Common myeloid progenitor, CD34-positive (primary cell): ENCODE results near the gene VAV3.
"Not testable (repeated sequence)": the region's sequence is repeated elsewhere in the genome, so short reads cannot be mapped to it uniquely, and the experiment has no call there.

Experiments
- CTCF ChIA-PET: fragments of 350-600 bp; sonication (Branson Sonifier 250); formaldehyde crosslinking; loops from one replicate; lab custom pipeline; 2021; ENCODE audit warnings: antibody characterized with exemption; lab: Charles Lee
- POLR2A ChIA-PET: fragments of 350-600 bp; sonication (Branson Sonifier 250); formaldehyde crosslinking; loops from one replicate; lab custom pipeline; 2021; ENCODE audit warnings: antibody characterized with exemption; lab: Charles Lee
- DNase-seq, 3 donors: peaks; one replicate each; pipeline versions ENCODE4 v3.0.0 to v3.0.0-alpha.2; 2013
- H3K27ac ChIP-seq, 2 experiments: 1 replicate in 1 of 2; 2 replicates in 1 of 2; pipeline ENCODE4 v1.7.0; 2013; ENCODE audit warnings: inconsistent platforms in 2 of 2, low read length in 2 of 2, mild to moderate bottlenecking in 2 of 2, low read depth in 1 of 2, moderate library complexity in 1 of 2; ENCODE audit not compliant: severe bottlenecking in 2 of 2, insufficient read depth in 1 of 2, poor library complexity in 1 of 2
- H3K27me3 ChIP-seq, 5 experiments: replicated peaks in 2 of 5; 1 replicate in 3 of 5; 2 replicates in 2 of 5; pipeline versions ENCODE4 v1.6.1 to v1.7.0; 2013; ENCODE audit warnings: low read length in 4 of 5, mild to moderate bottlenecking in 2 of 5, moderate library complexity in 2 of 5, inconsistent platforms in 1 of 5; ENCODE audit not compliant: insufficient read depth in 5 of 5, control insufficient read depth in 4 of 5
- H3K36me3 ChIP-seq, 4 experiments: 1 replicate in 2 of 4; 2 replicates in 2 of 4; pipeline versions ENCODE4 v1.6.1 to v1.7.0; 2013; ENCODE audit warnings: low read length in 3 of 4, control low read depth in 1 of 4, mild to moderate bottlenecking in 1 of 4; ENCODE audit not compliant: control insufficient read depth in 4 of 4, insufficient read depth in 4 of 4
- H3K4me1 ChIP-seq, 4 experiments: 1 replicate in 3 of 4; 2 replicates in 1 of 4; pipeline versions ENCODE4 v1.6.1 to v1.7.1; 2013; ENCODE audit warnings: low read length in 3 of 4, mild to moderate bottlenecking in 3 of 4, control low read depth in 1 of 4, inconsistent platforms in 1 of 4, moderate library complexity in 1 of 4; ENCODE audit not compliant: control insufficient read depth in 4 of 4, insufficient read depth in 4 of 4; ENCODE audit errors: control extremely low read depth in 1 of 4
- H3K4me3 ChIP-seq, 7 experiments: 1 replicate in 4 of 7; 2 replicates in 3 of 7; pipeline versions ENCODE4 v1.5.1 to v1.7.0; 2013; ENCODE audit warnings: mild to moderate bottlenecking in 7 of 7, low read length in 6 of 7, moderate library complexity in 6 of 7, inconsistent platforms in 2 of 7, low read depth in 2 of 7, control low read depth in 1 of 7; ENCODE audit not compliant: insufficient read depth in 4 of 7, control insufficient read depth in 1 of 7; ENCODE audit errors: extremely low read depth in 1 of 7
- H3K9me3 ChIP-seq, 5 experiments: 1 replicate in 4 of 5; 2 replicates in 1 of 5; pipeline versions ENCODE4 v1.6.1 to v1.7.1; 2013; ENCODE audit warnings: low read length in 4 of 5, mild to moderate bottlenecking in 2 of 5, inconsistent platforms in 1 of 5, low read depth in 1 of 5, moderate library complexity in 1 of 5; ENCODE audit not compliant: control insufficient read depth in 4 of 5, insufficient read depth in 2 of 5; ENCODE audit errors: control extremely low read depth in 1 of 5
- WGBS: methylation state at CpG from one replicate; pipeline ENCODE4 v1.1.5; 2013; ENCODE audit not compliant: insufficient coverage; 5-methylcytosine and 5-hydroxymethylcytosine counted together

VAV3 gene

GRCh38 chr1:107865627-107866026, 99.4 kb downstream of the VAV3 start:
- DNase-seq: no peak
- POLR2A ChIA-PET: interaction anchor here (1.0 kb wide), 1 partner anchor 14 kb away, joined by 4 read pairs; no protein-coding TSS in a partner anchor
- H3K4me3 ChIP-seq: peak overlapping the region in 1 of 7 experiments; percentile 2
- CTCF ChIA-PET: interaction anchor here (0.6 kb wide), 2 partner anchors 9 to 24 kb away, joined by 3 read pairs; no protein-coding TSS in a partner anchor
- peaks cover 2 to 15% (median 7%) of the 10 kb centered on the region in 4 experiments for H3K36me3 ChIP-seq
- H3K9me3 ChIP-seq: peaks cover 0 to 11% (median 4%) of the 10 kb centered on the region in 5 experiments
- H3K4me1 ChIP-seq: peaks cover 5 to 27% (median 18%) of the 10 kb centered on the region in 4 experiments
- H3K27ac ChIP-seq: no peak overlapping the region
- no CpG with 5 or more reads among the region's 1 CpG for WGBS
- H3K27me3 ChIP-seq: no peaks in the 10 kb centered on the region

- DNase-seq: no peak
- POLR2A ChIA-PET: no interaction called here
- Histone ChIP-seq H3K4me1 (peaks cover 5 to 23% (median 15%) of the 10 kb centered on the region in 4 experiments), H3K36me3 (peaks cover 0 to 11% (median 4%) of the 10 kb centered on the region in 4 experiments), H3K4me3 (peak overlapping the region in 1 of 7 experiments; percentile 10), H3K27me3 (no peaks in the 10 kb centered on the region), H3K9me3 (peaks cover 0 to 11% (median 4%) of the 10 kb centered on the region in 5 experiments), H3K27ac (no peak overlapping the region)
- no CpG with 5 or more reads among the region's 4 CpGs for WGBS
- CTCF ChIA-PET: interaction anchor here (1.1 to 2.2 kb wide), 4 partner anchors 8 to 101 kb away, joined by 3 to 7 read pairs (median 4); no protein-coding TSS in a partner anchor
Measured at GRCh38 chr1:107863342-107863741, 101.6 kb downstream of the VAV3 start.

- peaks cover 4 to 21% (median 11%) of the 10 kb centered on the region in 4 experiments for H3K4me1 ChIP-seq
- CTCF ChIA-PET: interaction anchor here (1.1 kb wide), 1 partner anchor 9 kb away, joined by 3 read pairs; no protein-coding TSS in a partner anchor
- 37% methylated on average over 2 of the region's 2 CpGs for WGBS
Measured at GRCh38 chr1:107862064-107862463, 102.9 kb downstream of the VAV3 start.

GRCh38 chr1:107858323-107858722, 106.7 kb downstream of the VAV3 start:
- peaks cover 0 to 11% (median 4%) of the 10 kb centered on the region in 5 experiments for H3K9me3 ChIP-seq
- H3K27ac ChIP-seq: no peak overlapping the region
- peaks cover 2 to 7% (median 2%) of the 10 kb centered on the region in 4 experiments for H3K36me3 ChIP-seq
- DNase-seq: no peak
- H3K4me3 ChIP-seq: no peak overlapping the region
- H3K4me1 ChIP-seq: peaks cover 0 to 15% (median 5%) of the 10 kb centered on the region in 4 experiments
- 100% methylated on average over 2 of the region's 5 CpGs for WGBS
- ChIA-PET CTCF (interaction anchor here (0.6 kb wide), 1 partner anchor 17 kb away, joined by 3 read pairs; no protein-coding TSS in a partner anchor), POLR2A (no interaction called here)
- no peaks in the 10 kb centered on the region for H3K27me3 ChIP-seq

More at GRCh38 chr1:107862064-107862463, 102.9 kb downstream of the VAV3 start:
- POLR2A ChIA-PET: no interaction called here
- Histone ChIP-seq H3K27ac (no peak overlapping the region), H3K4me3 (peak overlapping the region in 1 of 7 experiments; percentile 12), H3K36me3 (peaks cover 0 to 7% (median 4%) of the 10 kb centered on the region in 4 experiments), H3K9me3 (peaks cover 0 to 11% (median 4%) of the 10 kb centered on the region in 5 experiments), H3K27me3 (no peaks in the 10 kb centered on the region)
- DNase-seq: peak in 2 of 3 donors; percentile 70 to 86

GRCh38 chr1:107851418-107851817, 113.6 kb downstream of the VAV3 start:
- POLR2A ChIA-PET: interaction anchor here (0.5 to 0.7 kb wide), 2 partner anchors 14 to 17 kb away, joined by 3 to 4 read pairs; no protein-coding TSS in a partner anchor
- CTCF ChIA-PET: interaction anchor here (0.6 to 1.6 kb wide), 3 partner anchors 20 to 113 kb away, joined by 3 to 7 read pairs (median 5); no protein-coding TSS in a partner anchor
- Histone ChIP-seq H3K27me3 (no peaks in the 10 kb centered on the region), H3K27ac (peak overlapping the region in 1 of 2 experiments; percentile 19), H3K9me3 (peaks cover 0 to 7% (median 0%) of the 10 kb centered on the region in 5 experiments), H3K4me3 (no peak overlapping the region), H3K36me3 (peaks cover 0 to 3% (median 1%) of the 10 kb centered on the region in 4 experiments), H3K4me1 (peaks cover 0 to 25% (median 12%) of the 10 kb centered on the region in 4 experiments)
- peak in 2 of 3 donors; percentile 29 to 48 for DNase-seq

GRCh38 chr1:107844541-107845194, 120.3 kb downstream of the VAV3 start:
- ChIA-PET POLR2A (interaction anchor here (0.6 to 1.1 kb wide), 4 partner anchors 16 to 58 kb away, joined by 3 to 4 read pairs (median 4); no protein-coding TSS in a partner anchor), CTCF (interaction anchor here (0.6 to 8.0 kb wide), 15 partner anchors 11 to 280 kb away, joined by 3 to 80 read pairs (median 4); no protein-coding TSS in a partner anchor)
- Histone ChIP-seq H3K27ac (peak overlapping the region; percentile 15 to 36), H3K4me1 (peaks cover 6 to 59% (median 43%) of the 10 kb centered on the region in 4 experiments), H3K4me3 (peak overlapping the region in 5 of 7 experiments; percentile 13 to 55 (median 32))
- peak in 2 of 3 donors; percentile 70 to 85 for DNase-seq
- H3K36me3 ChIP-seq, H3K27me3 ChIP-seq, H3K9me3 ChIP-seq: not testable (repeated sequence)
- WGBS: 16% methylated on average over 7 of the region's 7 CpGs
